Measurements from ENCODE around the gene WWC2.
"Not testable (repeated sequence)": the region's sequence is repeated elsewhere in the genome, so short reads cannot be mapped to it uniquely, and the experiment has no call there.

DNA sequence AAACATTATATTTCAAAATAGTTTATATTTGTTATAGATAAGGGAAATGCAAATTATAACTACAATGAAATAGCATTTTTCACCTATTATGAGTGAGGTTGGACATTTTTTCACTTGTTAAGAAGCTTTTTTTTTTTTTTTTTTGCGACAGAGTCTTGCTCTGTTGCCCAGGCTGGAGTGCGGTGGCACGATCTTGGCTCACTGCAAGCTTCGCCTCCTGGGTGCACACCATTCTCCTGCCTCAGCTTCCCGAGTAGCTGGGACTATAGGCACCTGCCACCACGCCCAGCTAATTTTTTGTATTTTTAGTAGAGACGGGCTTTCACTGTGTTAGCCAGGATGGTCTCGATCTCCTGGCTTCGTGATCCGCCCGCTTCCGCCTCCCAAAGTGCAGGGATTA, 22.6 kb downstream of the WWC2 start:
- TF ChIP-seq, protein P1, sequence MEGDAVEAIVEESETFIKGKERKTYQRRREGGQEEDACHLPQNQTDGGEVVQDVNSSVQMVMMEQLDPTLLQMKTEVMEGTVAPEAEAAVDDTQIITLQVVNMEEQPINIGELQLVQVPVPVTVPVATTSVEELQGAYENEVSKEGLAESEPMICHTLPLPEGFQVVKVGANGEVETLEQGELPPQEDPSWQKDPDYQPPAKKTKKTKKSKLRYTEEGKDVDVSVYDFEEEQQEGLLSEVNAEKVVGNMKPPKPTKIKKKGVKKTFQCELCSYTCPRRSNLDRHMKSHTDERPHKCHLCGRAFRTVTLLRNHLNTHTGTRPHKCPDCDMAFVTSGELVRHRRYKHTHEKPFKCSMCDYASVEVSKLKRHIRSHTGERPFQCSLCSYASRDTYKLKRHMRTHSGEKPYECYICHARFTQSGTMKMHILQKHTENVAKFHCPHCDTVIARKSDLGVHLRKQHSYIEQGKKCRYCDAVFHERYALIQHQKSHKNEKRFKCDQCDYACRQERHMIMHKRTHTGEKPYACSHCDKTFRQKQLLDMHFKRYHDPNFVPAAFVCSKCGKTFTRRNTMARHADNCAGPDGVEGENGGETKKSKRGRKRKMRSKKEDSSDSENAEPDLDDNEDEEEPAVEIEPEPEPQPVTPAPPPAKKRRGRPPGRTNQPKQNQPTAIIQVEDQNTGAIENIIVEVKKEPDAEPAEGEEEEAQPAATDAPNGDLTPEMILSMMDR (IDR thresholded peaks at IDR 0.05 in 4 of 5, conservative IDR thresholded peaks at IDR 0.05 in 1 of 5), result not testable (repeated sequence)
- not testable (repeated sequence) for TF ChIP-seq POLR2A (IDR thresholded peaks at IDR 0.05)

All from gastrocnemius medialis (tissue), 4 donors.